HL-60 (cell line): ENCODE measurements around the gene FSCN2.

Source experiments
- DNase-seq, 2 experiments: peaks; one replicate each; pipeline ENCODE4 v3.0.0-alpha.2; 2010 to 2020; ENCODE audit warnings: low read depth in 1 of 2, low spot score in 1 of 2
- H3K27ac ChIP-seq: fragments of 250-450 bp; sonication (Bioruptor Pico); replicated peaks from 2 replicates; pipeline ENCODE4 v1.5.1; 2020; ENCODE audit warnings: mild to moderate bottlenecking, moderate library complexity
- H3K27me3 ChIP-seq: fragments of 250-450 bp; sonication (Bioruptor Pico); 2 replicates; pipeline ENCODE4 v1.5.1; 2021; ENCODE audit warnings: mild to moderate bottlenecking, moderate library complexity; ENCODE audit not compliant: insufficient read depth, poor library complexity, severe bottlenecking
- H3K4me3 ChIP-seq: replicated peaks from 2 replicates; pipeline ENCODE4 v1.5.1; 2011; ENCODE audit warnings: mild to moderate bottlenecking, control low read depth, low read length; ENCODE audit not compliant: insufficient read depth
- GABPA ChIP-seq: IDR thresholded peaks from 2 replicates; pipeline ENCODE4 v1.6.1; 2012; ENCODE audit warnings: low read depth
- POLR2AphosphoS5 ChIP-seq: IDR thresholded peaks from 2 replicates; pipeline ENCODE4 v1.6.1; 2012; ENCODE audit warnings: low read depth
- SPI1 ChIP-seq: IDR thresholded peaks from 2 replicates; pipeline ENCODE4 v1.6.1; 2012; ENCODE audit warnings: low read depth, mild to moderate bottlenecking, borderline replicate concordance
- TF ChIP-seq, protein P1 (sequence below): IDR thresholded peaks from 2 replicates; pipeline ENCODE4 v1.6.1; 2012; ENCODE audit warnings: low read depth; ENCODE audit not compliant: insufficient replicate concordance
- TF ChIP-seq, protein P2 (sequence below): IDR thresholded peaks from one replicate; pipeline ENCODE4 v1.5.1; 2011; ENCODE audit warnings: low read length, control low read depth, inconsistent platforms; ENCODE audit not compliant: insufficient read depth

The FSCN2 gene

DNA sequence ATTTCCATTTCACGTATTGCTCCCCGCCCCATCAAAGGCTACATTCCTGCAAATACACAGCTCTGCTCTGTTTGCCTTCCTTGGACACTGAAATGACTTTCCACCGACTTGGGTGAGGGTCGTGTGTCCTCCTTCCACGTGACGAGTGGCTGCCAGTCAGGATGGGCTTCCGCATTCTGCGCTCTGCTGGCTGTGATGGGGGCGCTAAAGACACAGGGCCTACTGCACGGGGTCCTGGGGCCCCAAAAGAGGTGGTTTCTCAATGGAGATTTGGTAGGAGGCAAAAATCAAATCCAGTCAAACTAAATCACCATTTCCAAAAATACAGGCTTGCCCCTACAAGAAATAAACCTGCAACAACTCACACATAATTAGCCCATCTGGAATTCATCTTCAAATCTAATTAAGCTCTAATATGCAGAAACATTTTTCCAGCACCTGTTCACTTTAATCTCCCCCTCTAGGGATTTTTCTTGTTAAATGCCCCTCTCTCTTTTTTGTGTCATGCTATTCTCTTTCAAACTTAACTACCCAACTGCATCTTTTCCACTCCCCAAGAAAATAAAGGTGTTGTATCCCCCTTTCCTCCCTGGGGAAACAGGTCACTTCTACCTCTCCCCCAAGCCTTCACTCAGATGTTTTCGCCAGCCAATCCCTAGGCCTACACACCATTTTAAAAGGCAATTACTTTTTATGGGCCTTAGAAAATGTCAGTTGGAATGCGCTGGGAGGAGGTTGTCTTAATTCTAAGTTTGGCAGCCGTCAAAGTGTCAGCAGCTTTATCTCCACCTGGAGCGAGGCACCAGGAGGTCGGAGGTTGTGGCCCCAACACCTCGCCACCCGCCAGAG, 45.8 kb downstream of the FSCN2 start:
- Histone ChIP-seq H3K4me3 (no peak overlapping the region), H3K27me3 (no peaks in the 10 kb centered on the region), H3K27ac (no peak overlapping the region)
- TF ChIP-seq GABPA (no peak), POLR2AphosphoS5 (no peak), SPI1 (no peak)
- TF ChIP-seq, protein P1, sequence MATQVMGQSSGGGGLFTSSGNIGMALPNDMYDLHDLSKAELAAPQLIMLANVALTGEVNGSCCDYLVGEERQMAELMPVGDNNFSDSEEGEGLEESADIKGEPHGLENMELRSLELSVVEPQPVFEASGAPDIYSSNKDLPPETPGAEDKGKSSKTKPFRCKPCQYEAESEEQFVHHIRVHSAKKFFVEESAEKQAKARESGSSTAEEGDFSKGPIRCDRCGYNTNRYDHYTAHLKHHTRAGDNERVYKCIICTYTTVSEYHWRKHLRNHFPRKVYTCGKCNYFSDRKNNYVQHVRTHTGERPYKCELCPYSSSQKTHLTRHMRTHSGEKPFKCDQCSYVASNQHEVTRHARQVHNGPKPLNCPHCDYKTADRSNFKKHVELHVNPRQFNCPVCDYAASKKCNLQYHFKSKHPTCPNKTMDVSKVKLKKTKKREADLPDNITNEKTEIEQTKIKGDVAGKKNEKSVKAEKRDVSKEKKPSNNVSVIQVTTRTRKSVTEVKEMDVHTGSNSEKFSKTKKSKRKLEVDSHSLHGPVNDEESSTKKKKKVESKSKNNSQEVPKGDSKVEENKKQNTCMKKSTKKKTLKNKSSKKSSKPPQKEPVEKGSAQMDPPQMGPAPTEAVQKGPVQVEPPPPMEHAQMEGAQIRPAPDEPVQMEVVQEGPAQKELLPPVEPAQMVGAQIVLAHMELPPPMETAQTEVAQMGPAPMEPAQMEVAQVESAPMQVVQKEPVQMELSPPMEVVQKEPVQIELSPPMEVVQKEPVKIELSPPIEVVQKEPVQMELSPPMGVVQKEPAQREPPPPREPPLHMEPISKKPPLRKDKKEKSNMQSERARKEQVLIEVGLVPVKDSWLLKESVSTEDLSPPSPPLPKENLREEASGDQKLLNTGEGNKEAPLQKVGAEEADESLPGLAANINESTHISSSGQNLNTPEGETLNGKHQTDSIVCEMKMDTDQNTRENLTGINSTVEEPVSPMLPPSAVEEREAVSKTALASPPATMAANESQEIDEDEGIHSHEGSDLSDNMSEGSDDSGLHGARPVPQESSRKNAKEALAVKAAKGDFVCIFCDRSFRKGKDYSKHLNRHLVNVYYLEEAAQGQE = no peak
- TF ChIP-seq, protein P2, sequence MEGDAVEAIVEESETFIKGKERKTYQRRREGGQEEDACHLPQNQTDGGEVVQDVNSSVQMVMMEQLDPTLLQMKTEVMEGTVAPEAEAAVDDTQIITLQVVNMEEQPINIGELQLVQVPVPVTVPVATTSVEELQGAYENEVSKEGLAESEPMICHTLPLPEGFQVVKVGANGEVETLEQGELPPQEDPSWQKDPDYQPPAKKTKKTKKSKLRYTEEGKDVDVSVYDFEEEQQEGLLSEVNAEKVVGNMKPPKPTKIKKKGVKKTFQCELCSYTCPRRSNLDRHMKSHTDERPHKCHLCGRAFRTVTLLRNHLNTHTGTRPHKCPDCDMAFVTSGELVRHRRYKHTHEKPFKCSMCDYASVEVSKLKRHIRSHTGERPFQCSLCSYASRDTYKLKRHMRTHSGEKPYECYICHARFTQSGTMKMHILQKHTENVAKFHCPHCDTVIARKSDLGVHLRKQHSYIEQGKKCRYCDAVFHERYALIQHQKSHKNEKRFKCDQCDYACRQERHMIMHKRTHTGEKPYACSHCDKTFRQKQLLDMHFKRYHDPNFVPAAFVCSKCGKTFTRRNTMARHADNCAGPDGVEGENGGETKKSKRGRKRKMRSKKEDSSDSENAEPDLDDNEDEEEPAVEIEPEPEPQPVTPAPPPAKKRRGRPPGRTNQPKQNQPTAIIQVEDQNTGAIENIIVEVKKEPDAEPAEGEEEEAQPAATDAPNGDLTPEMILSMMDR = no peak
- no peak for DNase-seq

- no peak for DNase-seq
- Histone ChIP-seq H3K27me3 (no peaks in the 10 kb centered on the region), H3K27ac (no peak overlapping the region), H3K4me3 (no peak overlapping the region)
- TF ChIP-seq SPI1 = no peak
- no peak for TF ChIP-seq GABPA
- TF ChIP-seq, protein P2 = no peak
- TF ChIP-seq, protein P1 = no peak
- TF ChIP-seq POLR2AphosphoS5 = no peak
These were observed 46.4 kb downstream of the FSCN2 start for GRCh38 chr17:81574643-81574956.

GRCh38 chr17:81575836-81576235, 47.7 kb downstream of the FSCN2 start:
- DNase-seq = no peak
- TF ChIP-seq, protein P2 = no peak
- TF ChIP-seq SPI1 = no peak
- no peak for TF ChIP-seq POLR2AphosphoS5
- TF ChIP-seq, protein P1 = no peak
- no peak for TF ChIP-seq GABPA
- H3K27ac ChIP-seq = no peak overlapping the region
- no peak overlapping the region for H3K4me3 ChIP-seq
- no peaks in the 10 kb centered on the region for H3K27me3 ChIP-seq
